ENCODE data around the gene ANO8. TPM values are rescaled to one million over a fixed set of nuclear protein-coding genes. Genes with fewer than 3 reads are reported as not detected.

ANO8 gene, protein sequence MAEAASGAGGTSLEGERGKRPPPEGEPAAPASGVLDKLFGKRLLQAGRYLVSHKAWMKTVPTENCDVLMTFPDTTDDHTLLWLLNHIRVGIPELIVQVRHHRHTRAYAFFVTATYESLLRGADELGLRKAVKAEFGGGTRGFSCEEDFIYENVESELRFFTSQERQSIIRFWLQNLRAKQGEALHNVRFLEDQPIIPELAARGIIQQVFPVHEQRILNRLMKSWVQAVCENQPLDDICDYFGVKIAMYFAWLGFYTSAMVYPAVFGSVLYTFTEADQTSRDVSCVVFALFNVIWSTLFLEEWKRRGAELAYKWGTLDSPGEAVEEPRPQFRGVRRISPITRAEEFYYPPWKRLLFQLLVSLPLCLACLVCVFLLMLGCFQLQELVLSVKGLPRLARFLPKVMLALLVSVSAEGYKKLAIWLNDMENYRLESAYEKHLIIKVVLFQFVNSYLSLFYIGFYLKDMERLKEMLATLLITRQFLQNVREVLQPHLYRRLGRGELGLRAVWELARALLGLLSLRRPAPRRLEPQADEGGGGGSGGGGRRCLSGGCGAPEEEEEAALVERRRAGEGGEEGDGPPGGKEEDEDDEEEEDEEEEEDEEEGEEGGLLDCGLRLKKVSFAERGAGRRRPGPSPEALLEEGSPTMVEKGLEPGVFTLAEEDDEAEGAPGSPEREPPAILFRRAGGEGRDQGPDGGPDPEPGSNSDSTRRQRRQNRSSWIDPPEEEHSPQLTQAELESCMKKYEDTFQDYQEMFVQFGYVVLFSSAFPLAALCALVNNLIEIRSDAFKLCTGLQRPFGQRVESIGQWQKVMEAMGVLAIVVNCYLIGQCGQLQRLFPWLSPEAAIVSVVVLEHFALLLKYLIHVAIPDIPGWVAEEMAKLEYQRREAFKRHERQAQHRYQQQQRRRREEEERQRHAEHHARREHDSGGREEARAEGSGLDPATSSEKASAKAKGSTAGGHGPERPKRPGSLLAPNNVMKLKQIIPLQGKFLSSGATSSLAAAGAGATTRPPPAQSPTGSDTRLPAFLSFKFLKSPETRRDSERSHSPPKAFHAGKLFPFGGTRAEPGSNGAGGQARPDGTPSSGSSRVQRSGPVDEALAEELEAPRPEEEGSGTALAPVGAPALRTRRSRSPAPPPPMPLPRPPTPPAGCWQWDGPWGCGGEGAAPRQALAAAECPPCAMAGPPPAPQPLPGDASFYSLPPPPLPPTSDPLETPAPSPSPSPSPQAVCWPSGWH
- total RNA-seq: 10 to 100 TPM in 1 of 4 donors, 1 to 10 TPM in 3; 5.0 to 10.9 (median 5.9) TPM

DNA sequence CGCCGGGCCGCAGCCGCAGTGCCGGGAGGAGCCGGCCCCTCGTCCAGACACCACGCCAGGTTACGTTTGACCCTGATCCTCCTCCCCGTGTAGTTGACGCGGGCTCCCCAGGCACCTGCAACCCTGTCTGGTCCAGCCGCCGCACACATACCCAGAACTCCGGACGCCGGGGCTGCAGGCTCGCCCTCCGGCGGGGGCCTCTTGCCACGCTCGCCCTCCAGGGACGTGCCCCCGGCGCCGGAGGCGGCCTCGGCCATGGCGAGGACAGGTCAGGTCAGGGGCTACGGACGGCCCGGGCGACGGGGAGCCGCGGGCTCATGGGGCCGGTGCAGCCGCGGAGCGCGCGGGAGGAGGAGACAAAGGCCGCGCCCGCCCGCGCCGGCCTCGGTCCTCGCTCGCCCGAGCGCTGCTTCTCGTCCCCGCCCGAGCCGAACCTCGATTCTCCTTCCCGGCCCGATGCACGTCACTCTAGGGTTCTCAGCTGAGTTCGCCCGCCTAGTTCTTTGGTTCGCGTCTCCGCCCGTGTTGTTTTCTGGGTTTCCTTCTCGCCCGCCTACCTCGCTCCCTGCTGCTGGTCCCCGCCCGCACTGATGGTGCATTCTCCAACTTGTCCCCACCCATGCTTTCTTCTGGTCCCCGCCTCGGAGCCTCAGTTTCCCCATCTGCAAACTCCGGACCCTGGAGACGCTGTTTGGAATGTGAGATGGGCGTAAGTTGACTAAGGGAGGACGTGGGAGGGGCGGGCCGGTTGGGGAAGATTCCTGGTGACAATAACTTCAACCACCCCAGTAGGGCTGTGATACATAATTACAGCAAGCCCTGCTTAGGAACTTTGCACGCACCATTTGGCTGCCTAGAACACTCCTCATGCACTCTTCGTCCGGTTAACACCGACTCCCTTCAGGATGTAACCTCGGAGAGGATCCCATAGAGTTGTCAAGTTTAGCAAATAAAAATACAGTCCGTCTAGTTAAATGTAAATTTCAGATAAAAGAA is at the start of gene ANO8:
Gene ANO8, minus strand, starts transcription at position 442 of the 996 bp plus-strand sequence. Its CDS starts 185 bp downstream, at position 257.
- Histone ChIP-seq H3K4me1 (peaks cover 22 to 32% of the 10 kb centered on the region in 2 donors), H3K36me3 (no peaks in the 10 kb centered on the region), H3K9me3 (no peaks in the 10 kb centered on the region), H3K27me3 (no peaks in the 10 kb centered on the region), H3K4me3 (replicated peaks in 1 of 3) (peak within 1 kb of the TSS; percentile 28 to 91 (median 60)), H3K27ac (peak within 1 kb of the TSS in 2 of 3 donors; percentile 40 to 69)
- intact Hi-C loops (cut with DNase I): no loop called here
- 4 to 5% methylated on average over 27 to 32 of the region's 86 CpGs for WGBS, 2 donors
- DNase-seq: peak; percentile 90 to 95
- TF ChIP-seq, protein P1, sequence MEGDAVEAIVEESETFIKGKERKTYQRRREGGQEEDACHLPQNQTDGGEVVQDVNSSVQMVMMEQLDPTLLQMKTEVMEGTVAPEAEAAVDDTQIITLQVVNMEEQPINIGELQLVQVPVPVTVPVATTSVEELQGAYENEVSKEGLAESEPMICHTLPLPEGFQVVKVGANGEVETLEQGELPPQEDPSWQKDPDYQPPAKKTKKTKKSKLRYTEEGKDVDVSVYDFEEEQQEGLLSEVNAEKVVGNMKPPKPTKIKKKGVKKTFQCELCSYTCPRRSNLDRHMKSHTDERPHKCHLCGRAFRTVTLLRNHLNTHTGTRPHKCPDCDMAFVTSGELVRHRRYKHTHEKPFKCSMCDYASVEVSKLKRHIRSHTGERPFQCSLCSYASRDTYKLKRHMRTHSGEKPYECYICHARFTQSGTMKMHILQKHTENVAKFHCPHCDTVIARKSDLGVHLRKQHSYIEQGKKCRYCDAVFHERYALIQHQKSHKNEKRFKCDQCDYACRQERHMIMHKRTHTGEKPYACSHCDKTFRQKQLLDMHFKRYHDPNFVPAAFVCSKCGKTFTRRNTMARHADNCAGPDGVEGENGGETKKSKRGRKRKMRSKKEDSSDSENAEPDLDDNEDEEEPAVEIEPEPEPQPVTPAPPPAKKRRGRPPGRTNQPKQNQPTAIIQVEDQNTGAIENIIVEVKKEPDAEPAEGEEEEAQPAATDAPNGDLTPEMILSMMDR (IDR thresholded peaks at IDR 0.05): no peak
- TF ChIP-seq POLR2A (IDR thresholded peaks at IDR 0.05): peak in 1 of 2 donors; percentile 61

DNA sequence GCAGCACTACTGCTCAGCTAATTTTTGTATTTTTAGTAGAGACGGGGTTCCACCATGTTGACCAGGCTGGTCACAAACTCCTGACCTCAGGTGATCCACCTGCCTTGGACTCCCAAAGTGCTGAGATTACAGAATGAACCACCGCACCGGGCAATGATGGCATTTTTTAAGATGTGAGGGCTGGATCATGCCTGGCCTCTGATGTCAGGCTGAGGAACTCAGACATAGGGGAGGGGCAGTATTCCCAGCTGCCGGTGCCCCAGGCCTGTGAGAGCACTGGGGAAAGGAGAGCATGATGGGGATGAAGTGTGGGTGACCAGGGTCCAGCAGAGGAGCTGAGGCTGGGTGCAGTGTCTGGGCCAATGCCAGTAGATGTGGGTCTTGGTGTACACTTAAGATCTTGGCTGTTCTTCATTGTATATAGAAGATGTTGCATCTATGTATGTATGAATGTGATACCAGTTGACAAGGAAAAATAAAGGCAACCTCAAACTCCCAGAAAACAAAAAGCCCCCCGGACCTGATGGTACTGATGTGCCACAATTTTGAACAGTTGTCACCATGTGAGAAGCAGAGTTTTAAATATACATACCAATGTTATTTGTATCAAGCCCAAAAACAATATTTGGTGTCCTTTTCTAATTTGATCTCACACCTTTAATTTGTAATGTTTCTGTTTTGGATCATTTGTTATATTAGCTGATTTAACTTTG is 45.9 kb upstream of the ANO8 start:
- Histone ChIP-seq H3K27ac (no peak overlapping the region), H3K27me3 (no peaks in the 10 kb centered on the region), H3K4me3 (replicated peaks in 1 of 3) (no peak overlapping the region), H3K36me3 (no peaks in the 10 kb centered on the region), H3K4me1 (peaks cover 0 to 5% of the 10 kb centered on the region in 2 donors), H3K9me3 (no peaks in the 10 kb centered on the region)
- intact Hi-C loops (cut with DNase I): no loop called here
- TF ChIP-seq, protein P1 (IDR thresholded peaks at IDR 0.05): no peak
- TF ChIP-seq POLR2A (IDR thresholded peaks at IDR 0.05): no peak
- 92 to 96% methylated on average over 5 of the region's 5 CpGs for WGBS, 2 donors
- no peak for DNase-seq

DNA sequence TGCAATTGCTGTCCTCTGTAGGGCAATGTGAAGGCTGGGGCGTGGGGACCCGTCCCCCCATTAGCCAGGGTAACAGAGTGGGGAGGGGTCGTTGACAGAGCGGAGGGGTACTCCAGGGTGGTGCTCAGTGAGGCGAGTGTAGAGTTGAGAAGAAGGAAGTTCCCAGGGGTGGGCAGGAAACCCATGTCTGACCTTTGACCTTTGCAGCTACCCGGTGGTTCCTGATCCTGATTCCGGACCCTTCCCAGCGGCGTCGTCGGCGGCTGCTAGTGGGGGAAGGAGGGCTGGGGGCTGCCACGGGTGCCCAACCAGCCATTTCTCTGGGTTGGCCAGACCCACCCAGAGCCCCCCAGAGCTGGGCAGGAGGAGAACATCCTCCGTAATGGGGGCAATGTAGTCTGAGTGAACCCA is 44.6 kb upstream of the ANO8 start:
- intact Hi-C loops (cut with DNase I): no loop called here
- H3K4me3 ChIP-seq (replicated peaks in 1 of 3): no peak overlapping the region
- WGBS, 2 donors: 34 to 50% methylated on average over 10 to 14 of the region's 14 CpGs
- no peaks in the 10 kb centered on the region for H3K9me3 ChIP-seq
- no peaks in the 10 kb centered on the region for H3K27me3 ChIP-seq
- no peak overlapping the region for H3K27ac ChIP-seq
- no peak for DNase-seq
- H3K36me3 ChIP-seq: no peaks in the 10 kb centered on the region
- H3K4me1 ChIP-seq: peaks cover 0 to 8% of the 10 kb centered on the region in 2 donors
- TF ChIP-seq, protein P1 (IDR thresholded peaks at IDR 0.05): no peak
- no peak for TF ChIP-seq POLR2A (IDR thresholded peaks at IDR 0.05)

DNA sequence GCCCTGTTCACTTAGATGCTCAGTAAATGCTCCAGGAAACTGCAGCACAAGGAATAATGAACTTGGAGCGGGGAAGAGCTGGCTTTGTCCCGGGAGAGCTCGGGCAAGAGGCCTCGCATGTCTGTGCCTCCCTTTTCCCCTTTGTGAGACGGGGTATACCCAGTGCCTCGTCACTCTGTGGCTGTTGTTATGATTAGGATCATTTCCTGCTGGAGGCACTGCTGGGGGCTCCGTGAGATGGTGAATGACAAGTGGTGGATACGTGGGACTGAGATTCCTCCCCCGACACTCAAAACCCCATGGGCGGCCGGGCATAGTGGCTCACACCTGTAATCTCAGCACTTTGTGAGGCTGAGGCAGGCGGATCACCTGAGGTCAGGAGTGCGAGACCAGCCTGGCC is 43.6 kb upstream of the ANO8 start:
- Histone ChIP-seq H3K9me3 (no peaks in the 10 kb centered on the region), H3K27me3 (no peaks in the 10 kb centered on the region), H3K36me3 (no peaks in the 10 kb centered on the region), H3K4me3 (replicated peaks in 1 of 3) (no peak overlapping the region), H3K4me1 (peaks cover 0 to 10% of the 10 kb centered on the region in 2 donors), H3K27ac (no peak overlapping the region)
- 69 to 72% methylated on average over 10 to 13 of the region's 13 CpGs for WGBS, 2 donors
- intact Hi-C loops (cut with DNase I): no loop called here
- TF ChIP-seq POLR2A (IDR thresholded peaks at IDR 0.05): no peak
- TF ChIP-seq, protein P1 (IDR thresholded peaks at IDR 0.05): no peak
- no peak for DNase-seq
